HEK293T (cell line): ENCODE results near the gene THAP11.

Experiments used
- ARNT ChIP-seq: fragments of 450-650 bp; IDR thresholded peaks from 2 replicates; pipeline ENCODE4 v1.6.1; 2017; ENCODE audit warnings: mild to moderate bottlenecking
- BHLHE40 ChIP-seq: fragments of 450-650 bp; IDR thresholded peaks from 2 replicates; pipeline ENCODE4 v1.6.1; 2016; ENCODE audit warnings: mild to moderate bottlenecking, moderate library complexity, borderline replicate concordance
- CTBP1 ChIP-seq: fragments of 450-650 bp; IDR thresholded peaks from 2 replicates; pipeline ENCODE4 v1.6.1; 2016; ENCODE audit warnings: borderline replicate concordance
- ELF4 ChIP-seq: fragments of 450-650 bp; IDR thresholded peaks from 2 replicates; pipeline ENCODE4 v1.6.1; 2017; ENCODE audit warnings: antibody characterized with exemption
- FOXA1 ChIP-seq: fragments of 450-650 bp; IDR thresholded peaks from 2 replicates; pipeline ENCODE4 v1.6.1; 2016; ENCODE audit warnings: mild to moderate bottlenecking
- FOXK2 ChIP-seq: fragments of 450-650 bp; IDR thresholded peaks from 2 replicates; pipeline ENCODE4 v1.6.1; 2016; ENCODE audit warnings: mild to moderate bottlenecking
- FOXM1 ChIP-seq: fragments of 450-650 bp; IDR thresholded peaks from 2 replicates; pipeline ENCODE4 v1.6.1; 2017; ENCODE audit warnings: mild to moderate bottlenecking, borderline replicate concordance
- HDGF ChIP-seq: fragments of 450-650 bp; IDR thresholded peaks from 2 replicates; pipeline ENCODE4 v1.6.1; 2017; ENCODE audit warnings: antibody characterized with exemption, borderline replicate concordance
- LEF1 ChIP-seq: fragments of 450-650 bp; IDR thresholded peaks from 2 replicates; pipeline ENCODE4 v1.6.1; 2017; ENCODE audit warnings: mild to moderate bottlenecking, borderline replicate concordance
- SP1 ChIP-seq: fragments of 450-650 bp; IDR thresholded peaks from 2 replicates; pipeline ENCODE4 v1.6.1; 2017
- SUZ12 ChIP-seq: fragments of 450-650 bp; IDR thresholded peaks from 2 replicates; pipeline ENCODE4 v1.6.1; 2016; ENCODE audit warnings: mild to moderate bottlenecking
- TARDBP ChIP-seq: fragments of 450-650 bp; IDR thresholded peaks from 2 replicates; pipeline ENCODE4 v1.6.1; 2016
- ZNF384 ChIP-seq: fragments of 450-650 bp; IDR thresholded peaks from 2 replicates; pipeline ENCODE4 v1.6.1; 2016
- TF ChIP-seq, protein P1 (sequence below): fragments of 450-650 bp; IDR thresholded peaks from 2 replicates; pipeline ENCODE4 v1.6.1; 2016

DNA sequence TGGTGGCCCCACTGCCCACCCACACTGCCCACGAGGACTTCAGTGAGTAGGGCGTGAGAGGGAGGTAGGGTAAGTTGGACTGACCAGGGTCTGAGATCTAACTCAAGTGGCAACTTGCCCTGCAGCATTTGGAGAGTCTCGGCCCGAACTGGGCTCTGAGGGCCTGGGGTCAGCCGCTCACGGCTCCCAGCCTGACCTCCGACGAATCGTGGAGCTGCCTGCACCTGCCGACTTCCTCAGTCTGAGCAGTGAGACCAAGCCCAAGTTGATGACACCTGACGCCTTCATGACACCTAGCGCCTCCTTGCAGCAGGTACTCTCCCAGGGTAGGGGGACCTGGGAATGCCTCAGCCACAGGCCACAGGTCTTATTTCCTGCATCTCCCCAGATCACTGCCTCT, 37.3 kb downstream of the THAP11 start:
- TF ChIP-seq FOXK2: no peak
- no peak for TF ChIP-seq FOXA1
- TF ChIP-seq, protein P1, sequence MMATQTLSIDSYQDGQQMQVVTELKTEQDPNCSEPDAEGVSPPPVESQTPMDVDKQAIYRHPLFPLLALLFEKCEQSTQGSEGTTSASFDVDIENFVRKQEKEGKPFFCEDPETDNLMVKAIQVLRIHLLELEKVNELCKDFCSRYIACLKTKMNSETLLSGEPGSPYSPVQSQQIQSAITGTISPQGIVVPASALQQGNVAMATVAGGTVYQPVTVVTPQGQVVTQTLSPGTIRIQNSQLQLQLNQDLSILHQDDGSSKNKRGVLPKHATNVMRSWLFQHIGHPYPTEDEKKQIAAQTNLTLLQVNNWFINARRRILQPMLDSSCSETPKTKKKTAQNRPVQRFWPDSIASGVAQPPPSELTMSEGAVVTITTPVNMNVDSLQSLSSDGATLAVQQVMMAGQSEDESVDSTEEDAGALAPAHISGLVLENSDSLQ: no peak
- no peak for TF ChIP-seq FOXM1
- TF ChIP-seq SP1: no peak
- no peak for TF ChIP-seq ARNT
- no peak for TF ChIP-seq BHLHE40
- no peak for TF ChIP-seq TARDBP
- TF ChIP-seq SUZ12: no peak
- TF ChIP-seq CTBP1: no peak
- no peak for TF ChIP-seq HDGF
- no peak for TF ChIP-seq ELF4
- TF ChIP-seq LEF1: no peak
- TF ChIP-seq ZNF384: no peak
